Right lobe of liver (tissue), 4 donors: ENCODE measurements around the gene CLDND2.

Source experiments
- POLR2A ChIP-seq: fragments of 450-650 bp; IDR thresholded peaks from one replicate; pipeline ENCODE4 v1.6.1; 2017; ENCODE audit warnings: antibody characterized with exemption, mild to moderate bottlenecking
- TF ChIP-seq, protein P1 (sequence below), 4 donors: fragments of 200-600 bp in 3 of 4; fragments of 450-650 bp in 1 of 4; IDR thresholded peaks; one replicate each; pipeline versions ENCODE4 v1.5.1 to v1.8.0; 2016 to 2022; ENCODE audit warnings: antibody characterized with exemption in 4 of 4, mild to moderate bottlenecking in 2 of 4
- donor health status: DM: no; HTN: no; CAD: no.
- donor health status: DM: no; HTN: no; CAD: no.
- donor health status: DM: no; HTN: yes; CAD: no.

DNA sequence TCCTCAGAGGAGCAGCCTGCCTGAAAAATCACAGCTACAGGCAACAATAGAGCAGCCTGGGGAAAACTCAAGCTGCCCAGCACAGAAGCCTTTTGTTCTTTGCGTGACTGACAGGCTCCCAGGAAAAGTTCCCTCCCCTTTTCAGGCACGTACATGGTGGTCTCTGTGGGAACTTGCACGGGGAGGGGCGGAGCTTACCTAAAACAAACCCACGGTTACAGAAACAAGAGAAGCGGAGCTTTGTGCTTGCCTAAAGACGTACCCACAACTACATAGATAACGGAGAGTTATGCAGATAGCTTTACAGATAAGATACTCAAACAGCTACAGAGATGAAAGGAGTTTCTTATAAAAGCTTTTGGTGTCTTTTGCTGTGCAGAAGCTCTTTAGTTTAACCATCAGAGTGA lies 14.1 kb downstream of the CLDND2 start:
- TF ChIP-seq POLR2A: no peak
- TF ChIP-seq, protein P1, sequence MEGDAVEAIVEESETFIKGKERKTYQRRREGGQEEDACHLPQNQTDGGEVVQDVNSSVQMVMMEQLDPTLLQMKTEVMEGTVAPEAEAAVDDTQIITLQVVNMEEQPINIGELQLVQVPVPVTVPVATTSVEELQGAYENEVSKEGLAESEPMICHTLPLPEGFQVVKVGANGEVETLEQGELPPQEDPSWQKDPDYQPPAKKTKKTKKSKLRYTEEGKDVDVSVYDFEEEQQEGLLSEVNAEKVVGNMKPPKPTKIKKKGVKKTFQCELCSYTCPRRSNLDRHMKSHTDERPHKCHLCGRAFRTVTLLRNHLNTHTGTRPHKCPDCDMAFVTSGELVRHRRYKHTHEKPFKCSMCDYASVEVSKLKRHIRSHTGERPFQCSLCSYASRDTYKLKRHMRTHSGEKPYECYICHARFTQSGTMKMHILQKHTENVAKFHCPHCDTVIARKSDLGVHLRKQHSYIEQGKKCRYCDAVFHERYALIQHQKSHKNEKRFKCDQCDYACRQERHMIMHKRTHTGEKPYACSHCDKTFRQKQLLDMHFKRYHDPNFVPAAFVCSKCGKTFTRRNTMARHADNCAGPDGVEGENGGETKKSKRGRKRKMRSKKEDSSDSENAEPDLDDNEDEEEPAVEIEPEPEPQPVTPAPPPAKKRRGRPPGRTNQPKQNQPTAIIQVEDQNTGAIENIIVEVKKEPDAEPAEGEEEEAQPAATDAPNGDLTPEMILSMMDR (IDR thresholded peaks at IDR 0.05): no peak
